ENCODE data around the gene FAM13A. TPM values are rescaled to one million over a fixed set of nuclear protein-coding genes. Genes with fewer than 3 reads are reported as not detected.

FAM13A gene
- total and polyA plus RNA-seq, 2 donors (not counting 3 experiments of a cell fraction or from before 2014, with no cell fraction given), result 3.3 to 10.5 TPM

GRCh38 chr4:88754796-88755195 is 302.2 kb downstream of the FAM13A start:
- TF ChIP-seq JUN (IDR thresholded peaks at IDR 0.05; ENCODE audit: borderline replicate concordance, insufficient read depth, insufficient read length, low read depth) (no peak), FOS (IDR thresholded peaks at IDR 0.05; ENCODE audit: borderline replicate concordance, insufficient read depth, low read length) (no peak), EZH2 (IDR thresholded peaks at IDR 0.05; ENCODE audit: borderline replicate concordance, low read depth, low read length, severe bottlenecking) (no peak), MYC (IDR thresholded peaks at IDR 0.05; ENCODE audit: low read depth, low read length) (no peak), POLR2AphosphoS5 (IDR thresholded peaks at IDR 0.05; ENCODE audit: insufficient read depth, low read depth, low read length) (no peak), POLR2A (IDR thresholded peaks at IDR 0.05; ENCODE audit: low read depth, low read length) (no peak), GATA2 (IDR thresholded peaks at IDR 0.05; ENCODE audit: insufficient read depth, insufficient read length, low read depth, low read length) (no peak)
- TF ChIP-seq, protein P1, sequence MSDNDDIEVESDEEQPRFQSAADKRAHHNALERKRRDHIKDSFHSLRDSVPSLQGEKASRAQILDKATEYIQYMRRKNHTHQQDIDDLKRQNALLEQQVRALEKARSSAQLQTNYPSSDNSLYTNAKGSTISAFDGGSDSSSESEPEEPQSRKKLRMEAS (IDR thresholded peaks at IDR 0.05; ENCODE audit: insufficient read depth, insufficient read length), result no peak
- TF ChIP-seq, protein P2, sequence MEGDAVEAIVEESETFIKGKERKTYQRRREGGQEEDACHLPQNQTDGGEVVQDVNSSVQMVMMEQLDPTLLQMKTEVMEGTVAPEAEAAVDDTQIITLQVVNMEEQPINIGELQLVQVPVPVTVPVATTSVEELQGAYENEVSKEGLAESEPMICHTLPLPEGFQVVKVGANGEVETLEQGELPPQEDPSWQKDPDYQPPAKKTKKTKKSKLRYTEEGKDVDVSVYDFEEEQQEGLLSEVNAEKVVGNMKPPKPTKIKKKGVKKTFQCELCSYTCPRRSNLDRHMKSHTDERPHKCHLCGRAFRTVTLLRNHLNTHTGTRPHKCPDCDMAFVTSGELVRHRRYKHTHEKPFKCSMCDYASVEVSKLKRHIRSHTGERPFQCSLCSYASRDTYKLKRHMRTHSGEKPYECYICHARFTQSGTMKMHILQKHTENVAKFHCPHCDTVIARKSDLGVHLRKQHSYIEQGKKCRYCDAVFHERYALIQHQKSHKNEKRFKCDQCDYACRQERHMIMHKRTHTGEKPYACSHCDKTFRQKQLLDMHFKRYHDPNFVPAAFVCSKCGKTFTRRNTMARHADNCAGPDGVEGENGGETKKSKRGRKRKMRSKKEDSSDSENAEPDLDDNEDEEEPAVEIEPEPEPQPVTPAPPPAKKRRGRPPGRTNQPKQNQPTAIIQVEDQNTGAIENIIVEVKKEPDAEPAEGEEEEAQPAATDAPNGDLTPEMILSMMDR (IDR thresholded peaks at IDR 0.05; ENCODE audit: extremely low read depth in 1 of 2, insufficient read depth in 1 of 2, low read depth in 1 of 2, low read length in 2 of 2), result no peak
- no peak overlapping the region for H2AFZ ChIP-seq (ENCODE audit: low read depth, low read length)
- no peak overlapping the region for H3K4me3 ChIP-seq (replicated peaks in 1 of 3; ENCODE audit: insufficient read depth in 1 of 3, low read depth in 1 of 3, low read length in 3 of 3)
- H3K79me2 ChIP-seq (ENCODE audit: control insufficient read depth, insufficient read depth, low read length), result no peaks in the 10 kb centered on the region
- no peak overlapping the region for H3K4me2 ChIP-seq (ENCODE audit: insufficient read depth, low read length)
- no peak for FAIRE-seq
- intact Hi-C loops (cut with micrococcal nuclease), result no loop called here
- BruUV-seq (replicated peaks), result no TSS peak
- dilution Hi-C loops (cut with MboI; ENCODE audit: extremely low pct_ligation_motif_present, low sequenced_read_pairs), result no loop called here
- DNase-seq (ENCODE audit: low read depth, low spot score), result no peak
- H3K36me3 ChIP-seq (ENCODE audit: control insufficient read depth in 2 of 2, extremely low read depth in 1 of 2, insufficient read depth in 2 of 2, low read length in 2 of 2), result no peaks in the 10 kb centered on the region
- CTCF ChIA-PET, result interaction anchor here (1.0 to 5.8 kb wide), 3 partner anchors 37 to 269 kb away, joined by 3 to 19 read pairs (median 3); no protein-coding TSS in a partner anchor
- no peaks in the 10 kb centered on the region for H3K4me1 ChIP-seq (ENCODE audit: control insufficient read depth, extremely low read depth, insufficient read depth, low read length)
- H3K27ac ChIP-seq (ENCODE audit: insufficient read depth, low read depth, low read length), result no peak overlapping the region
- H3K9me3 ChIP-seq (replicated peaks; ENCODE audit: control insufficient read depth, insufficient read depth, low read length), result no peaks in the 10 kb centered on the region
- POLR2A ChIA-PET, result no interaction called here
- no peaks in the 10 kb centered on the region for H3K9me1 ChIP-seq (replicated peaks; ENCODE audit: control insufficient read depth, extremely low read depth, insufficient read depth, low read length)
- H3K27me3 ChIP-seq (ENCODE audit: control insufficient read depth in 2 of 2, insufficient read depth in 2 of 2, low read length in 2 of 2), result no peaks in the 10 kb centered on the region
- H4K20me1 ChIP-seq (replicated peaks; ENCODE audit: control insufficient read depth, extremely low read depth, insufficient read depth, low read length), result no peaks in the 10 kb centered on the region
- no peak overlapping the region for H3K9ac ChIP-seq (replicated peaks; ENCODE audit: extremely low read depth, insufficient read depth, low read length)
